Activated naive CD4-positive, alpha-beta T cell treated with anti-CD3 and anti-CD28 coated beads for 36 hours (primary cell): ENCODE data around the gene RABAC1. TPM values are rescaled to one million over a fixed set of nuclear protein-coding genes. Genes with fewer than 3 reads are reported as not detected.

Source experiments
- CTCF ChIA-PET: fragments of 350-600 bp; sonication (Branson Sonifier 250); formaldehyde crosslinking; loops from one replicate; lab custom pipeline; 2021; ENCODE audit warnings: antibody characterized with exemption; lab: Charles Lee
- DNase-seq: peaks from one replicate; pipeline ENCODE4 v3.0.0-alpha.2; 2020
- H3K27ac Mint-ChIP-seq: one replicate; pipeline ENCODE4 v1.8.0; 2021; ENCODE audit warnings: mild to moderate bottlenecking, mixed read lengths
- H3K27me3 Mint-ChIP-seq: one replicate; pipeline ENCODE4 v1.8.0; 2021; ENCODE audit warnings: low read depth, mixed read lengths
- H3K36me3 Mint-ChIP-seq: one replicate; pipeline ENCODE4 v1.8.0; 2021; ENCODE audit warnings: low read depth, mixed read lengths
- H3K4me1 Mint-ChIP-seq: one replicate; pipeline ENCODE4 v1.8.0; 2021; ENCODE audit warnings: low read depth, mixed read lengths
- H3K4me3 Mint-ChIP-seq: one replicate; pipeline ENCODE4 v1.8.0; 2021; ENCODE audit warnings: mild to moderate bottlenecking, moderate library complexity, mixed read lengths
- H3K9me3 Mint-ChIP-seq: one replicate; pipeline ENCODE4 v1.8.0; 2021; ENCODE audit warnings: mixed read lengths
- intact Hi-C: fragments of 100-400 bp; cut with micrococcal nuclease; formaldehyde crosslinking; loops from one replicate; pipeline ENCODE4 v1.15.1; 2023
- total RNA-seq, 2 experiments: library from RNA; stranded (reverse); gene quantifications; one replicate each; pipeline ENCODE4 v1.2.3, GENCODE V29; 2021

Gene RABAC1
- total RNA-seq, 2 experiments from 2014 or later: 32.8 TPM

DNA sequence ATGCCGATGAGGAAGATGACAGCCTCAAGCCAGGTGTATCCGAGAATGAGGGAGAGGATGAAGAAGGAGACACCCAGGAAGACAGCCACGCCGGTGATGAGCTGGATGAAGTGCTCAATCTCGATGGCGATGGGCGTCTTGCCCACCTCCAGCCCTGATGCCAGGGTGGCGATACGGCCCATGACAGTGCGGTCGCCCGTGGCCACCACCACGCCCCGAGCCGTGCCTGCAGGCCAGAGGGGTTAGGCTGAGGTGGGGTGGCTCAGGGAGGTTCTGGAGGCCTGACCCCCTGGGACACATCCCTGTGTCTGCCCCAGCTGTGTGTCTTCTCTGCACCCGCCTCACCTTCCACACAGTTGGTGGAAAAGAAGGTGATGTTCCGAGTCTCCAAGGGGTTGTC is 25.8 kb upstream of the RABAC1 start:
- CTCF ChIA-PET: no interaction called here
- no peak overlapping the region for H3K27ac Mint-ChIP-seq
- peaks cover 3% of the 10 kb centered on the region for H3K36me3 Mint-ChIP-seq
- H3K4me1 Mint-ChIP-seq: no peaks in the 10 kb centered on the region
- no peaks in the 10 kb centered on the region for H3K27me3 Mint-ChIP-seq
- no peak for DNase-seq
- intact Hi-C loops: no loop called here
- H3K4me3 Mint-ChIP-seq: no peak overlapping the region
- no peaks in the 10 kb centered on the region for H3K9me3 Mint-ChIP-seq

GRCh38 chr19:41981724-41982123 is 22.6 kb upstream of the RABAC1 start:
- H3K4me3 Mint-ChIP-seq: no peak overlapping the region
- no peaks in the 10 kb centered on the region for H3K4me1 Mint-ChIP-seq
- no peak overlapping the region for H3K27ac Mint-ChIP-seq
- peaks cover 3% of the 10 kb centered on the region for H3K36me3 Mint-ChIP-seq
- CTCF ChIA-PET: no interaction called here
- no peak for DNase-seq
- intact Hi-C loops: no loop called here
- no peaks in the 10 kb centered on the region for H3K27me3 Mint-ChIP-seq
- no peaks in the 10 kb centered on the region for H3K9me3 Mint-ChIP-seq

- intact Hi-C loops: no loop called here
- Mint-ChIP-seq H3K36me3 (peaks cover 3% of the 10 kb centered on the region), H3K27ac (no peak overlapping the region), H3K27me3 (no peaks in the 10 kb centered on the region), H3K9me3 (no peaks in the 10 kb centered on the region), H3K4me1 (no peaks in the 10 kb centered on the region), H3K4me3 (no peak overlapping the region)
- CTCF ChIA-PET: interaction anchor here (1.2 to 1.6 kb wide), 2 partner anchors 18 to 51 kb away, joined by 3 to 6 read pairs; no protein-coding TSS in a partner anchor
- DNase-seq: no peak
Observed at GRCh38 chr19:41978470-41978869, 19.3 kb upstream of the RABAC1 start.

- intact Hi-C loops: no loop called here
- no peak overlapping the region for H3K27ac Mint-ChIP-seq
- DNase-seq: no peak
- H3K9me3 Mint-ChIP-seq: no peaks in the 10 kb centered on the region
- CTCF ChIA-PET: no interaction called here
- H3K36me3 Mint-ChIP-seq: peaks cover 3% of the 10 kb centered on the region
- no peaks in the 10 kb centered on the region for H3K27me3 Mint-ChIP-seq
- no peak overlapping the region for H3K4me3 Mint-ChIP-seq
- H3K4me1 Mint-ChIP-seq: no peaks in the 10 kb centered on the region
Observed at GRCh38 chr19:41977916-41978315, 18.8 kb upstream of the RABAC1 start.

DNA sequence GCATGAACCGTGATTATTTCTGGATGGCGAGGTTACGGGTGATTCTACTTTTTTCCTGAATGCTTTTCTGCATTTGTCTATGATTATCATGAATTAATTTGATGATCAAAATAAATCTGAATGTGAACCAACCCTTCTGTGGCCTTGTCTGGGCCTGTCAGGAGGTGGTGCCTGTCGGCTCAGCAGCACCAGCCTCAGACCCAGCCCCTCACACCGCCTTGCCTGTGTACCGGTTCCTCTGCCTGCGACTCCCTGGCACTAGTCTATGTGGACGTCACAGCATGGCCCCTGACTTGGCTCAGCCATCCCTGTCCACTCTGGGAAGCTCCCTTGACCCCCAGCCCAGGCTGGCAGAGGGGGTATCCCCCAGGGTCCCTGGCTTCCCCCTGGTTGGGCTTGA is 15.5 kb upstream of the RABAC1 start:
- CTCF ChIA-PET: no interaction called here
- Mint-ChIP-seq H3K4me3 (no peak overlapping the region), H3K27me3 (no peaks in the 10 kb centered on the region), H3K36me3 (no peaks in the 10 kb centered on the region), H3K9me3 (no peaks in the 10 kb centered on the region), H3K27ac (no peak overlapping the region), H3K4me1 (no peaks in the 10 kb centered on the region)
- DNase-seq: no peak
- intact Hi-C loops: no loop called here

DNA sequence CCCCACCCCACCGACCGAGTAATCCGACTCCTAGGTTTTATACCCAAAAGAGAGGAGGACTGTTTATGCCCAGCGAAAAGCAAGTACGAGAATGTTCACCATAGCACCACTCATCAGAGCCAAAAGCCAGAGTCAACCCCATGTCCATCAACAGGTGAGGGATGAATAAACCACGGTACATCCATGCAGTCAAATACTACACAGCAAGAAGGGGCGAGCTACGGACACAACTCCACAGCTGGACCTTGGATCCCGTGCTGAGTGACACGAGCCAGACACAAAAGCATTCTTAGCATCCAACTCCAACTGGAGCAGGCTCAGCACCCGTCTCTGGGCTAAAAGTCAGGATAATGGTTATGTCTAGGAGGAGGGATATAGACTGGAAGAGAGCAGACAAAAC is 12.2 kb upstream of the RABAC1 start:
- no peaks in the 10 kb centered on the region for H3K27me3 Mint-ChIP-seq
- H3K4me1 Mint-ChIP-seq: no peaks in the 10 kb centered on the region
- no peaks in the 10 kb centered on the region for H3K9me3 Mint-ChIP-seq
- intact Hi-C loops: no loop called here
- no peaks in the 10 kb centered on the region for H3K36me3 Mint-ChIP-seq
- CTCF ChIA-PET: interaction anchor here (0.9 kb wide), 1 partner anchor 57 kb away, joined by 5 read pairs; no protein-coding TSS in a partner anchor
- H3K27ac Mint-ChIP-seq: no peak overlapping the region
- no peak for DNase-seq
- H3K4me3 Mint-ChIP-seq: no peak overlapping the region

- H3K4me3 Mint-ChIP-seq: no peak overlapping the region
- no peaks in the 10 kb centered on the region for H3K9me3 Mint-ChIP-seq
- no peaks in the 10 kb centered on the region for H3K27me3 Mint-ChIP-seq
- no peak for DNase-seq
- CTCF ChIA-PET: no interaction called here
- intact Hi-C loops: no loop called here
- no peaks in the 10 kb centered on the region for H3K36me3 Mint-ChIP-seq
- H3K27ac Mint-ChIP-seq: no peak overlapping the region
- no peaks in the 10 kb centered on the region for H3K4me1 Mint-ChIP-seq
Observed at GRCh38 chr19:41969772-41970458, 10.8 kb upstream of the RABAC1 start.

DNA sequence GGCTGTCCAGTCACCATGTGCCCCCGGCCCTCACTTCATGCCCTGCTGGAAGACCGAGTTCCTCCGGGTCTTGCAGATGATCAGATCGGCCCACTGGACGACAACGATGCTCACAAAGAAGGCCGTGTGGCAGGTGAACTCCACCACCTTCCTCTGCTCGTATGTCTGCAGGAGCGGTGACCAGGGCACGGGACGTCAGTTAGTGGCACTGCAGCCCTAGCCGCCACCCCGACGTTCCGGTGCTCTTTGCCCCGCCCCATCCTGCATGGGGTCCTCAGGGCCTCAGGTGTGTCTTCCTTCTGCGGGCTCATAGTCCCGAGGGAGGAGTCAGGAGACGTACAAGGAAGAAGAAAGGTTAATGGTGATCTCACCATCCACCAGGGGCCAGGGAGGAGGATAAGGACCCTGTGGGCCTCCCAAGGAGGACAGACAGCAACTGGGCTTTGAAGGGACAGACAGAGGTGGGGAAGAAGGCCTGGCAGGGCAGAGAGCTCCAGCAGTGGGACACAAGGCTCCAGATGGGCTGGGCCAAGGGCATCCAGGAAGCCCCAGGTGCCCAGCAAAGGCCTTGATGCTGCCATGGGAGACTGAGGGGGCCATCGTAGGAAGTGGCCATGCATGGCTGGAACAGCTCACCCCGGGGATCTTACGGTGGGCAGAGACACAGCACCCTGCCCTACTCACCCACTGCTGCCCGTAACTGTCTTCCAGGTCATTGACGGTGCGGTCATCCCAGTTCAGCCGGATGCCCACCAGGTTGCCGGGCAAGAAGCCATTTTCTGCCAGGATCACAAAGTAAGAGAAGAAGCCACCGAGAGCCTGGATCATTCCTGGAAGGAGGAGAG is 9.9 kb upstream of the RABAC1 start:
- H3K27ac Mint-ChIP-seq: no peak overlapping the region
- no peak for DNase-seq
- intact Hi-C loops: no loop called here
- CTCF ChIA-PET: interaction anchor here (1.3 kb wide), 1 partner anchor 262 kb away, joined by 3 read pairs; no protein-coding TSS in a partner anchor
- H3K36me3 Mint-ChIP-seq: no peaks in the 10 kb centered on the region
- no peaks in the 10 kb centered on the region for H3K27me3 Mint-ChIP-seq
- no peaks in the 10 kb centered on the region for H3K4me1 Mint-ChIP-seq
- no peaks in the 10 kb centered on the region for H3K9me3 Mint-ChIP-seq
- no peak overlapping the region for H3K4me3 Mint-ChIP-seq

DNA sequence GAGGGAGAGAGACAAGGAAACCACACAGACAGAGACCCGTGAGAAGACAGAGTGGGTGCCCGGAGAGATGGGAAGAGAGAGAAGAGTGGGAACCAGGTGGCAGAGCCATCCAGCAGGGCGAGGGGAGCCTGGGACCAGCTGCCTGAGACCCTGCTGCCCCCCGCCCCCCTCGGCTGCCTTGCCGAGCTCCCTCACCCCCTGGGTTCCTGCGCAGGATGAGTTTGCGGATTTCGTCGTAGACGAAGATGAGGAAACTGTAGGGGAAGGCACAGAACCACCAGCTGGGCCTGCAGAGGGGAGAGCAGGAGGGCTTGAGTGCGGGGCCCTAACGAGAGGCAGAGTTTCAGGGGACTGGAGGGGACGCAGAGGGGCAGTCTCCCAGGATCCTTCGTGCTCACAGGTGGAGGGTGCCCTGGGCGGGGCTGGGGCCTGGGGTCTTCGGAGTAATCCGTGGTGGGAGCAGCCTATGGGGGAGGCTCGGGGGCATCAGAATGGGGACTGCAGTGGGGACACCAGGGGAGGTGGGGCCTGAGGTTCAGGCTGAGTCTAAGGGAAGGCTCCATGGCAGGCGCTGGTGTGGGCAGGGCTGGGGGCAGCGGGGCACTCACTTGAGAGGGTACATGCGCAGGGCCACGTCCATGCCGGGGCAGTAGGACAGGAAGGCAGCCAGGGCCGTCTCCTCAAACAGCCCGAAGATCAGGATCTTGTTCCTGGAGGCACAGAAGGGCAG is 8.1 kb upstream of the RABAC1 start:
- H3K27ac Mint-ChIP-seq: no peak overlapping the region
- H3K4me3 Mint-ChIP-seq: no peak overlapping the region
- DNase-seq: no peak
- H3K36me3 Mint-ChIP-seq: no peaks in the 10 kb centered on the region
- no peaks in the 10 kb centered on the region for H3K27me3 Mint-ChIP-seq
- no peaks in the 10 kb centered on the region for H3K9me3 Mint-ChIP-seq
- intact Hi-C loops: no loop called here
- H3K4me1 Mint-ChIP-seq: no peaks in the 10 kb centered on the region
- CTCF ChIA-PET: no interaction called here

DNA sequence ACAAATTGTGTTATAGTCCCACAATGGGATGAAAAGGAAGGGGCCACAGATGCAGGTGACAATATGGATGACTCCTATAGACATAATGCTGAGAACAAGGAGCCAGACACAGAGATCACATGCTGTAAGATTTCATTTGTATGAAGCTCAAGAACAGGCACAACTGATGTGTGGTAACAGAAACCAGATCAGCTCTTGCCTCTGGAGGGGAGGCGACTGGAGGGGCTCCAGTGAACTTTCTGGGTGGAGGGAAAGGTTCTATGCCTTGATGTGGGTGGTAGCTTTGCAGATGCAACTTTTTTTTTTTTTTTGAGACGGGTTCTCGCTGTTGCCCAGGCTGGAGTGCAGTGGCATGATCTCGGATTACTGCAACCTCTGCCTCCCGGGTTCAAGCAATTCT is 6.0 kb upstream of the RABAC1 start:
- Mint-ChIP-seq H3K4me3 (no peak overlapping the region), H3K4me1 (no peaks in the 10 kb centered on the region), H3K36me3 (no peaks in the 10 kb centered on the region), H3K27me3 (no peaks in the 10 kb centered on the region), H3K9me3 (no peaks in the 10 kb centered on the region), H3K27ac (no peak overlapping the region)
- no peak for DNase-seq
- CTCF ChIA-PET: interaction anchor here (0.6 to 1.2 kb wide), 2 partner anchors 70 to 434 kb away, joined by 3 read pairs; no protein-coding TSS in a partner anchor
- intact Hi-C loops: no loop called here

- Mint-ChIP-seq H3K4me3 (no peak overlapping the region), H3K27me3 (no peaks in the 10 kb centered on the region), H3K9me3 (no peaks in the 10 kb centered on the region), H3K36me3 (no peaks in the 10 kb centered on the region), H3K4me1 (peaks cover 13% of the 10 kb centered on the region), H3K27ac (no peak overlapping the region)
- CTCF ChIA-PET: interaction anchor here (1.1 kb wide), 1 partner anchor 18 kb away, joined by 3 read pairs; no protein-coding TSS in a partner anchor
- intact Hi-C loops: no loop called here
- no peak for DNase-seq
Observed at GRCh38 chr19:41960973-41961372, 1.9 kb upstream of the RABAC1 start.
